GM21528 (cell line): ENCODE measurements around the gene GIGYF2.
"Not testable (repeated sequence)": the region's sequence is repeated elsewhere in the genome, so short reads cannot be mapped to it uniquely, and the experiment has no call there.

Experiments
- ATAC-seq: cut with Tn5 transposase; IDR thresholded peaks from one replicate; pipeline ENCODE4 v1.9.1; 2021; ENCODE audit warnings: mild to moderate bottlenecking, moderate library complexity; ENCODE audit not compliant: unreplicated experiment, low FRiP score

GIGYF2 gene

GRCh38 chr2:232798187-232798586, 101.1 kb downstream of the GIGYF2 start:
- ATAC-seq: no peak

- ATAC-seq: no peak
Measured at GRCh38 chr2:232800166-232800565, 103.0 kb downstream of the GIGYF2 start.

GRCh38 chr2:232802091-232802490, 105.0 kb downstream of the GIGYF2 start:
- no peak for ATAC-seq

- no peak for ATAC-seq
Measured at GRCh38 chr2:232809349-232810124, 112.4 kb downstream of the GIGYF2 start.

GRCh38 chr2:232810444-232810843, 113.3 kb downstream of the GIGYF2 start:
- no peak for ATAC-seq

GRCh38 chr2:232815569-232815968, 118.4 kb downstream of the GIGYF2 start:
- no peak for ATAC-seq

- no peak for ATAC-seq
Measured at GRCh38 chr2:232816657-232817056, 119.5 kb downstream of the GIGYF2 start.

- no peak for ATAC-seq
Measured at GRCh38 chr2:232817756-232818155, 120.6 kb downstream of the GIGYF2 start.

- no peak for ATAC-seq
Measured at GRCh38 chr2:232829988-232830387, 132.9 kb downstream of the GIGYF2 start.

GRCh38 chr2:232831496-232831895, 134.4 kb downstream of the GIGYF2 start:
- ATAC-seq: no peak

- no peak for ATAC-seq
Measured at GRCh38 chr2:232833830-232834229, 136.7 kb downstream of the GIGYF2 start.

GRCh38 chr2:232835687-232836208, 138.6 kb downstream of the GIGYF2 start:
- no peak for ATAC-seq

GRCh38 chr2:232836934-232837333, 139.8 kb downstream of the GIGYF2 start:
- ATAC-seq: no peak

GRCh38 chr2:232838406-232838874, 141.3 kb downstream of the GIGYF2 start:
- ATAC-seq: no peak

- ATAC-seq: no peak
Measured at GRCh38 chr2:232839411-232840079, 142.4 kb downstream of the GIGYF2 start.

GRCh38 chr2:232842689-232843088, 145.6 kb downstream of the GIGYF2 start:
- ATAC-seq: no peak

GRCh38 chr2:232843834-232844233, 146.7 kb downstream of the GIGYF2 start:
- ATAC-seq: no peak

GRCh38 chr2:232846055-232846454, 148.9 kb downstream of the GIGYF2 start:
- no peak for ATAC-seq

- ATAC-seq: no peak
Measured at GRCh38 chr2:232850039-232850438, 152.9 kb downstream of the GIGYF2 start.

- not testable (repeated sequence) for ATAC-seq
Measured at GRCh38 chr2:232852081-232852480, 154.9 kb downstream of the GIGYF2 start.

GRCh38 chr2:232852676-232853075, 155.5 kb downstream of the GIGYF2 start:
- no peak for ATAC-seq

GRCh38 chr2:232854082-232854481, 157.0 kb downstream of the GIGYF2 start:
- ATAC-seq: no peak
